Gastroesophageal sphincter (tissue), 3 donors: Measurements from ENCODE around the gene AURKAIP1.

Experiments used
- EP300 ChIP-seq: sonication (generic); formaldehyde crosslinking; IDR thresholded peaks from one replicate; pipeline ENCODE4 v1.6.1; 2017; ENCODE audit warnings: antibody characterized with exemption, mild to moderate bottlenecking
- POLR2A ChIP-seq, 2 donors: fragments of 450-650 bp; IDR thresholded peaks; one replicate each; pipeline ENCODE4 v1.6.1; 2017; ENCODE audit warnings: antibody characterized with exemption in 2 of 2, mild to moderate bottlenecking in 2 of 2, moderate library complexity in 1 of 2
- POLR2AphosphoS5 ChIP-seq: sonication (generic); formaldehyde crosslinking; IDR thresholded peaks from one replicate; pipeline ENCODE4 v1.6.1; 2017; ENCODE audit warnings: antibody characterized with exemption
- TF ChIP-seq, protein P1 (sequence below), 4 experiments: fragments of 200-600 bp in 2 of 4; fragments of 450-650 bp in 2 of 4; sonication (generic) in 1 of 4; IDR thresholded peaks; one replicate each; pipeline ENCODE4 v1.5.1; 2017 to 2019; ENCODE audit warnings: antibody characterized with exemption in 4 of 4, mild to moderate bottlenecking in 2 of 4, moderate library complexity in 2 of 4

DNA sequence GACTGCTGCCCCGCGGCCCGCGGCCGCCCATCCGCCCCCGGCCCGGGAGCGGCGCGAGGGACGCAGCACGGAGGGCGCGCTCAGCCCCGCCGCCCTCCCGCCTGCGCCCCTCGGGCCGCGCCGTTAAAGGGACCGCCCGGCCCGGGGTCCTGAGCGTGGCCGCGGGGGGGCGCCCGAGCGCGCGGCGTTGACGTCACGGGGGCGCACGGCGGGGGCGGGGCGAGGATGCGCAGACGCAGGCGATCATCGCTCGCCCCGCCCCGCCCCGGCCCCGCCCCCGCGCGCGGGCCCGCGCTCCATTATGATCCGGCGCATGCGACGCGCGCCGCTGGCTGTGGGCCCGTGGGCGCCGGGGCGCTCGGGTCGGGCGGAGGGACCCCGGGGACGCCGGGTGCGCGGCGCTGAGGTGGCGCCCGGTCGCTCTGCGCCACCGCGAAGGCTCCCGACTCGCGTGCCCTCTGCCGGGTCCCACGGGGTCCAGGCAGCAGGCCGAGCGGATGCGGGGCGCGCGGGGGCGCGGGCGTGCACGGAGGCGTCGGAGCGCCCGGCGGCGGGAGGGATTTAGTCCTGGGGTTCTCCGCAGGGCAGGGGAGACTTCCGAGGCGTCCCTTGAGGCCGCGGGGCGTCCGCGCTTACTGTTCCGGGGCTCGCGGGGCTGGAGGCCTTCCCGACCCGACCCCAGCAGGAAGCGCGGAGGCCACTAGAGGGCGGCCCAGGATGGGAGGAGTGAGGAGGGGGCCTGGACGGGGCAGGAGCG lies 25.6 kb downstream of the AURKAIP1 start, which contains the start of gene DVL1:
- TF ChIP-seq, protein P1, sequence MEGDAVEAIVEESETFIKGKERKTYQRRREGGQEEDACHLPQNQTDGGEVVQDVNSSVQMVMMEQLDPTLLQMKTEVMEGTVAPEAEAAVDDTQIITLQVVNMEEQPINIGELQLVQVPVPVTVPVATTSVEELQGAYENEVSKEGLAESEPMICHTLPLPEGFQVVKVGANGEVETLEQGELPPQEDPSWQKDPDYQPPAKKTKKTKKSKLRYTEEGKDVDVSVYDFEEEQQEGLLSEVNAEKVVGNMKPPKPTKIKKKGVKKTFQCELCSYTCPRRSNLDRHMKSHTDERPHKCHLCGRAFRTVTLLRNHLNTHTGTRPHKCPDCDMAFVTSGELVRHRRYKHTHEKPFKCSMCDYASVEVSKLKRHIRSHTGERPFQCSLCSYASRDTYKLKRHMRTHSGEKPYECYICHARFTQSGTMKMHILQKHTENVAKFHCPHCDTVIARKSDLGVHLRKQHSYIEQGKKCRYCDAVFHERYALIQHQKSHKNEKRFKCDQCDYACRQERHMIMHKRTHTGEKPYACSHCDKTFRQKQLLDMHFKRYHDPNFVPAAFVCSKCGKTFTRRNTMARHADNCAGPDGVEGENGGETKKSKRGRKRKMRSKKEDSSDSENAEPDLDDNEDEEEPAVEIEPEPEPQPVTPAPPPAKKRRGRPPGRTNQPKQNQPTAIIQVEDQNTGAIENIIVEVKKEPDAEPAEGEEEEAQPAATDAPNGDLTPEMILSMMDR (IDR thresholded peaks at IDR 0.05): peak in 3 of 4 experiments; percentile 65 to 72 (median 67)
- TF ChIP-seq POLR2A (IDR thresholded peaks at IDR 0.05) (peak; percentile 40 to 52), POLR2AphosphoS5 (no peak), EP300 (no peak)
